ENCODE measurements around the gene PPARGC1A.

Gene PPARGC1A

GRCh38 chr4:23871426-23871825, 18.4 kb downstream of the PPARGC1A start:
- Histone ChIP-seq H3K36me3 (ENCODE audit: control insufficient read depth, insufficient read depth, low read length) (no peaks in the 10 kb centered on the region), H3K9me3 (ENCODE audit: control insufficient read depth, insufficient read depth, low read length) (no peaks in the 10 kb centered on the region), H3K27ac (ENCODE audit: low read length) (no peak overlapping the region), H3K27me3 (ENCODE audit: control insufficient read depth, insufficient read depth, low read length) (no peaks in the 10 kb centered on the region), H3K4me3 (ENCODE audit: low read length) (no peak overlapping the region), H3K4me1 (ENCODE audit: control insufficient read depth, insufficient read depth, low read length) (no peaks in the 10 kb centered on the region)
- no CpG with 5 or more reads among the region's 2 CpGs for WGBS (ENCODE audit: insufficient coverage, insufficient read length)
- DNase-seq (ENCODE audit: low read depth, low spot score), result no peak

GRCh38 chr4:23866450-23867075, 23.3 kb downstream of the PPARGC1A start:
- Histone ChIP-seq H3K4me3 (ENCODE audit: low read length) (no peak overlapping the region), H3K9me3 (ENCODE audit: control insufficient read depth, insufficient read depth, low read length) (no peaks in the 10 kb centered on the region), H3K27me3 (ENCODE audit: control insufficient read depth, insufficient read depth, low read length) (no peaks in the 10 kb centered on the region), H3K4me1 (ENCODE audit: control insufficient read depth, insufficient read depth, low read length) (no peaks in the 10 kb centered on the region), H3K27ac (ENCODE audit: low read length) (no peak overlapping the region), H3K36me3 (ENCODE audit: control insufficient read depth, insufficient read depth, low read length) (no peaks in the 10 kb centered on the region)
- DNase-seq (ENCODE audit: low read depth, low spot score), result no peak
- no CpG with 5 or more reads among the region's 11 CpGs for WGBS (ENCODE audit: insufficient coverage, insufficient read length)

GRCh38 chr4:23861897-23862296, 27.9 kb downstream of the PPARGC1A start:
- DNase-seq (ENCODE audit: low read depth, low spot score), result no peak
- H3K36me3 ChIP-seq (ENCODE audit: control insufficient read depth, insufficient read depth, low read length), result no peaks in the 10 kb centered on the region
- WGBS (ENCODE audit: insufficient coverage, insufficient read length), result no CpG with 5 or more reads among the region's 1 CpG
- no peak overlapping the region for H3K27ac ChIP-seq (ENCODE audit: low read length)
- H3K4me1 ChIP-seq (ENCODE audit: control insufficient read depth, insufficient read depth, low read length), result no peaks in the 10 kb centered on the region
- H3K9me3 ChIP-seq (ENCODE audit: control insufficient read depth, insufficient read depth, low read length), result no peaks in the 10 kb centered on the region
- no peak overlapping the region for H3K4me3 ChIP-seq (ENCODE audit: low read length)
- no peaks in the 10 kb centered on the region for H3K27me3 ChIP-seq (ENCODE audit: control insufficient read depth, insufficient read depth, low read length)

- H3K4me1 ChIP-seq (ENCODE audit: control insufficient read depth, insufficient read depth, low read length), result no peaks in the 10 kb centered on the region
- WGBS (ENCODE audit: insufficient coverage, insufficient read length), result no CpG with 5 or more reads among the region's 3 CpGs
- no peak overlapping the region for H3K4me3 ChIP-seq (ENCODE audit: low read length)
- no peak overlapping the region for H3K27ac ChIP-seq (ENCODE audit: low read length)
- DNase-seq (ENCODE audit: low read depth, low spot score), result no peak
- no peaks in the 10 kb centered on the region for H3K27me3 ChIP-seq (ENCODE audit: control insufficient read depth, insufficient read depth, low read length)
- H3K36me3 ChIP-seq (ENCODE audit: control insufficient read depth, insufficient read depth, low read length), result no peaks in the 10 kb centered on the region
- no peaks in the 10 kb centered on the region for H3K9me3 ChIP-seq (ENCODE audit: control insufficient read depth, insufficient read depth, low read length)
Observed at GRCh38 chr4:23860919-23861318, 28.9 kb downstream of the PPARGC1A start.

- Histone ChIP-seq H3K9me3 (ENCODE audit: control insufficient read depth, insufficient read depth, low read length) (no peaks in the 10 kb centered on the region), H3K36me3 (ENCODE audit: control insufficient read depth, insufficient read depth, low read length) (no peaks in the 10 kb centered on the region), H3K27ac (ENCODE audit: low read length) (no peak overlapping the region), H3K27me3 (ENCODE audit: control insufficient read depth, insufficient read depth, low read length) (no peaks in the 10 kb centered on the region), H3K4me1 (ENCODE audit: control insufficient read depth, insufficient read depth, low read length) (no peaks in the 10 kb centered on the region), H3K4me3 (ENCODE audit: low read length) (no peak overlapping the region)
- no CpG with 5 or more reads among the region's 4 CpGs for WGBS (ENCODE audit: insufficient coverage, insufficient read length)
- no peak for DNase-seq (ENCODE audit: low read depth, low spot score)
Observed at GRCh38 chr4:23857367-23857959, 32.4 kb downstream of the PPARGC1A start.

GRCh38 chr4:23856630-23857029, 33.2 kb downstream of the PPARGC1A start:
- DNase-seq (ENCODE audit: low read depth, low spot score), result no peak
- H3K4me3 ChIP-seq (ENCODE audit: low read length), result no peak overlapping the region
- H3K27me3 ChIP-seq (ENCODE audit: control insufficient read depth, insufficient read depth, low read length), result no peaks in the 10 kb centered on the region
- no CpG with 5 or more reads among the region's 3 CpGs for WGBS (ENCODE audit: insufficient coverage, insufficient read length)
- H3K36me3 ChIP-seq (ENCODE audit: control insufficient read depth, insufficient read depth, low read length), result no peaks in the 10 kb centered on the region
- no peak overlapping the region for H3K27ac ChIP-seq (ENCODE audit: low read length)
- no peaks in the 10 kb centered on the region for H3K4me1 ChIP-seq (ENCODE audit: control insufficient read depth, insufficient read depth, low read length)
- H3K9me3 ChIP-seq (ENCODE audit: control insufficient read depth, insufficient read depth, low read length), result no peaks in the 10 kb centered on the region

- no CpG with 5 or more reads among the region's 5 CpGs for WGBS (ENCODE audit: insufficient coverage, insufficient read length)
- Histone ChIP-seq H3K27ac (ENCODE audit: low read length) (no peak overlapping the region), H3K27me3 (ENCODE audit: control insufficient read depth, insufficient read depth, low read length) (no peaks in the 10 kb centered on the region)
Observed at GRCh38 chr4:23855912-23856605, 33.8 kb downstream of the PPARGC1A start.

GRCh38 chr4:23853986-23854660, 35.7 kb downstream of the PPARGC1A start:
- Histone ChIP-seq H3K9me3 (ENCODE audit: control insufficient read depth, insufficient read depth, low read length) (no peaks in the 10 kb centered on the region), H3K36me3 (ENCODE audit: control insufficient read depth, insufficient read depth, low read length) (no peaks in the 10 kb centered on the region), H3K4me3 (ENCODE audit: low read length) (no peak overlapping the region), H3K27me3 (ENCODE audit: control insufficient read depth, insufficient read depth, low read length) (no peaks in the 10 kb centered on the region), H3K27ac (ENCODE audit: low read length) (no peak overlapping the region), H3K4me1 (ENCODE audit: control insufficient read depth, insufficient read depth, low read length) (no peaks in the 10 kb centered on the region)
- no CpG with 5 or more reads among the region's 4 CpGs for WGBS (ENCODE audit: insufficient coverage, insufficient read length)
- DNase-seq (ENCODE audit: low read depth, low spot score), result no peak

More at GRCh38 chr4:23855912-23856605, 33.8 kb downstream of the PPARGC1A start:
- Histone ChIP-seq H3K9me3 (ENCODE audit: control insufficient read depth, insufficient read depth, low read length) (no peaks in the 10 kb centered on the region), H3K4me3 (ENCODE audit: low read length) (no peak overlapping the region), H3K4me1 (ENCODE audit: control insufficient read depth, insufficient read depth, low read length) (no peaks in the 10 kb centered on the region), H3K36me3 (ENCODE audit: control insufficient read depth, insufficient read depth, low read length) (no peaks in the 10 kb centered on the region)
- no peak for DNase-seq (ENCODE audit: low read depth, low spot score)

GRCh38 chr4:23851464-23851863, 38.4 kb downstream of the PPARGC1A start:
- Histone ChIP-seq H3K4me1 (ENCODE audit: control insufficient read depth, insufficient read depth, low read length) (no peaks in the 10 kb centered on the region), H3K27me3 (ENCODE audit: control insufficient read depth, insufficient read depth, low read length) (no peaks in the 10 kb centered on the region), H3K4me3 (ENCODE audit: low read length) (no peak overlapping the region), H3K36me3 (ENCODE audit: control insufficient read depth, insufficient read depth, low read length) (no peaks in the 10 kb centered on the region), H3K27ac (ENCODE audit: low read length) (no peak overlapping the region), H3K9me3 (ENCODE audit: control insufficient read depth, insufficient read depth, low read length) (no peaks in the 10 kb centered on the region)
- DNase-seq (ENCODE audit: low read depth, low spot score), result no peak
- WGBS (ENCODE audit: insufficient coverage, insufficient read length), result no CpG with 5 or more reads among the region's 2 CpGs

GRCh38 chr4:23847158-23847557, 42.7 kb downstream of the PPARGC1A start:
- Histone ChIP-seq H3K4me3 (ENCODE audit: low read length) (no peak overlapping the region), H3K9me3 (ENCODE audit: control insufficient read depth, insufficient read depth, low read length) (no peaks in the 10 kb centered on the region), H3K27ac (ENCODE audit: low read length) (no peak overlapping the region), H3K4me1 (ENCODE audit: control insufficient read depth, insufficient read depth, low read length) (no peaks in the 10 kb centered on the region), H3K36me3 (ENCODE audit: control insufficient read depth, insufficient read depth, low read length) (no peaks in the 10 kb centered on the region), H3K27me3 (ENCODE audit: control insufficient read depth, insufficient read depth, low read length) (no peaks in the 10 kb centered on the region; the same call in 1 of the 2 replicates)
- no peak for DNase-seq (ENCODE audit: low read depth, low spot score)
- WGBS (ENCODE audit: insufficient coverage, insufficient read length), result no CpG with 5 or more reads among the region's 2 CpGs

Data from iPS DF 6.9 (cell line).